ENCODE data around the gene AEBP1.

- TF ChIP-seq, protein P1, sequence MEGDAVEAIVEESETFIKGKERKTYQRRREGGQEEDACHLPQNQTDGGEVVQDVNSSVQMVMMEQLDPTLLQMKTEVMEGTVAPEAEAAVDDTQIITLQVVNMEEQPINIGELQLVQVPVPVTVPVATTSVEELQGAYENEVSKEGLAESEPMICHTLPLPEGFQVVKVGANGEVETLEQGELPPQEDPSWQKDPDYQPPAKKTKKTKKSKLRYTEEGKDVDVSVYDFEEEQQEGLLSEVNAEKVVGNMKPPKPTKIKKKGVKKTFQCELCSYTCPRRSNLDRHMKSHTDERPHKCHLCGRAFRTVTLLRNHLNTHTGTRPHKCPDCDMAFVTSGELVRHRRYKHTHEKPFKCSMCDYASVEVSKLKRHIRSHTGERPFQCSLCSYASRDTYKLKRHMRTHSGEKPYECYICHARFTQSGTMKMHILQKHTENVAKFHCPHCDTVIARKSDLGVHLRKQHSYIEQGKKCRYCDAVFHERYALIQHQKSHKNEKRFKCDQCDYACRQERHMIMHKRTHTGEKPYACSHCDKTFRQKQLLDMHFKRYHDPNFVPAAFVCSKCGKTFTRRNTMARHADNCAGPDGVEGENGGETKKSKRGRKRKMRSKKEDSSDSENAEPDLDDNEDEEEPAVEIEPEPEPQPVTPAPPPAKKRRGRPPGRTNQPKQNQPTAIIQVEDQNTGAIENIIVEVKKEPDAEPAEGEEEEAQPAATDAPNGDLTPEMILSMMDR (IDR thresholded peaks at IDR 0.05; ENCODE audit: low read depth, low read length), result no peak
- no peak for TF ChIP-seq POLR2A (IDR thresholded peaks at IDR 0.05; ENCODE audit: extremely low read depth, insufficient read length)
Observed at GRCh38 chr7:44162179-44162578, 58.0 kb downstream of the AEBP1 start.
